HAP-1 (cell line): ENCODE data around the gene TINCR.
A peak's percentile ranks its signal among the peaks of the same experiment; 100 is the strongest.

Experiments used
- DNase-seq, 2 experiments: peaks; one replicate each; pipeline ENCODE4 v3.0.0-alpha.2; 2016 to 2020; ENCODE audit warnings: low spot score in 2 of 2
- H3K27me3 ChIP-seq: fragments of 250-450 bp; sonication (Bioruptor Pico); 2 replicates; pipeline ENCODE4 v1.5.1; 2020; ENCODE audit warnings: low read depth, mild to moderate bottlenecking, moderate library complexity
- H3K36me3 ChIP-seq: fragments of 250-450 bp; sonication (Bioruptor Pico); replicated peaks from 2 replicates; pipeline ENCODE4 v1.5.1; 2020; ENCODE audit warnings: mild to moderate bottlenecking
- H3K4me1 ChIP-seq: fragments of 250-450 bp; sonication (Bioruptor Pico); 2 replicates; pipeline ENCODE4 v1.5.1; 2020; ENCODE audit warnings: mild to moderate bottlenecking
- H3K4me3 ChIP-seq: fragments of 250-450 bp; sonication (Bioruptor Pico); 2 replicates; pipeline ENCODE4 v1.5.1; 2020; ENCODE audit warnings: mild to moderate bottlenecking, moderate library complexity
- H3K9me3 ChIP-seq: fragments of 250-450 bp; sonication (Bioruptor Pico); 2 replicates; pipeline ENCODE4 v1.5.1; 2020; ENCODE audit warnings: mild to moderate bottlenecking, moderate library complexity
- in situ Hi-C: fragments of 300-500 bp; cut with MboI; formaldehyde crosslinking; loops from 3 replicates; pipeline ENCODE4 v1.14.3; 2020; ENCODE audit warnings: low sequenced_read_pairs, inconsistent platforms, mixed read lengths

Gene TINCR

DNA sequence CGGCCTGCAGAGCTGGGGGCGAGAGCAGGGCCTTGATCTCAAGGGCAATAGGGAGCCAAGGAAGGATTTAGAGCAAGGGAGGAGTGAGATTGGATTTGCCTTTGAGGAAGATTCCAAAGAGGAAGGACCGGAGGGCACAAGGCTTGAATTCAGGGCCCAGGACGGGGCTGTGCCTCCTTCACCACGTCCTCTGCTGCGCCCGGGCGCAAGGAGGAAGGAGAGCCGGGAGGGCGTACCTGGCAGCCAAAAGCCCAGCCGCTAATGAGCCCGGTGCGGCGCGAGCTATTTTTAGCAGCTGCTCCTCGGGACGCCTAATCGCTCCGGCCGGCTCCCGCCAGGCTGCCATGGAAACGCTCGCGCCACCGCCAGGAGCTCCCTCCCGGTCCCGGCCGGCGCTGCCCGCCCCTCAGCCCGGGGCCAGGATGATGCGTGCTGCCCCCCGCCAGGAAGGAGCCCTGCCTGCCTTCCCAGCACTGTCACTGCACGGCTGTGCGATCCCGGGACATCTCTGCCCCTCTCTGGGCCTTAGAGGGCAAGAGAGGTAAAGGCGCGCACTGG lies 31.3 kb downstream of the TINCR start:
- H3K4me1 ChIP-seq, result peaks cover 16% of the 10 kb centered on the region
- no peaks in the 10 kb centered on the region for H3K27me3 ChIP-seq
- in situ Hi-C loops, result no loop called here
- H3K9me3 ChIP-seq, result peaks cover 15% of the 10 kb centered on the region
- peak overlapping the region; percentile 18 for H3K4me3 ChIP-seq
- peak; percentile 75 to 88 for DNase-seq
- no peaks in the 10 kb centered on the region for H3K36me3 ChIP-seq

DNA sequence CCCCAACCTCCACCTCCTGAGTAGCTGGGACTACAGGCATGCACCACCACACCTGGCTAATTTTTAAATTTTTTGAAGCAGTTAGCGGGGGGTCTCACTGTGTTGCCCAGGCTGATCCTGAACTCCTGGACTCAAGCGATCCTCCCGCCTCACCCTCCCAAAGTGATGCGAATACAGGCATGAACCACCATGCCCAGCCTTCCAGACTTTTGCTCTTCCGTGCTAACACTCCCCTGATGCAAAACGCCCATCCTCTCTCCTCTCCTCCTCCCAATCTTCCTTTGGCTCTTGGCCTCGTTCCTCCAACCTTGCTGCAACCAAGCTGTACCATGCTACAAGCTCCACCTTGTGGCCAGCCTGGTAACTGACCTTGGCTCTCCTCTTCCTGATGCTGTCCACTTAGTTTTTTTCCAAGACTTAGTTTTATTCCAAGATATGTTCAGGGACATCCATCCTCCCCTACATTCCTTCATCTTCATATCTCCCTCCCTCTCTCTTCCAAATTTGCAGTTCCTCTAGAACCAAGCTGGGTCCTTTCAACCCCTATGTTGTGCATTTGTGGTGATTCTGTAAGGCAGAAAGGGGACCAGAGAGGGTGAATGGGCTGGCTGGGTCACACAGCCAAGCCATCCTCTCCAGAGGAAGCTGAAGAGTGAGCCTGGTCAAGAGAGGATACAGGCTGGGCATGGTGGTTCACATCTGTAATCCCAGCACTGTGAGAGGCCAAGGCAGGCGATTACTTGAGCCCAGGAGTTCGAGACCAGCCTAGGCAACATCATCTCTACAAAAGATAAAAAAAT lies 32.8 kb downstream of the TINCR start:
- Histone ChIP-seq H3K27me3 (no peaks in the 10 kb centered on the region), H3K36me3 (no peaks in the 10 kb centered on the region), H3K4me1 (peaks cover 16% of the 10 kb centered on the region), H3K4me3 (no peak overlapping the region), H3K9me3 (peaks cover 15% of the 10 kb centered on the region)
- in situ Hi-C loops, result no loop called here
- peak in 1 of 2 experiments; percentile 57 for DNase-seq

DNA sequence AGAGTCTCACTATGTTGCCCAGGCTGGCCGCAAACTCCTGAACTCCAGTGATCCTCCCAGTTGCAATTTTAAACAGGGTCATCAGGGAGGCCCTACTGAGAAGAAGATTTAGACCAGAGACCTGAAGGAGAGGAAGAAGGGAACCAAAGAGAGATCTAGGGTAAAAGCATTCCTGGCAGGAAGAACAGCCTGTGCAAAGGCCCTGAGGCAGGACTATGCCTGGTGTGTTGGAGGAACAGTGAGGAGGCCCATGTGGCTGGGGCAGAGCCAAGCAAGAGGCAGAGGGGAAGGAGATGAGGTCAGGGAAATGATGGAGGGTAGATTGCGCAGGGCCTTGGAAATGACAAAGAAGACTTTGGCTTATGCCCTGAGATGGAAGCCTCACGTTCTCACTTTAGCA lies 34.5 kb downstream of the TINCR start:
- no peak for DNase-seq
- peaks cover 15% of the 10 kb centered on the region for H3K9me3 ChIP-seq
- H3K4me3 ChIP-seq, result no peak overlapping the region
- peaks cover 7% of the 10 kb centered on the region; the same call in 1 of the 2 replicates for H3K4me1 ChIP-seq
- no peaks in the 10 kb centered on the region for H3K36me3 ChIP-seq
- in situ Hi-C loops, result no loop called here
- no peaks in the 10 kb centered on the region for H3K27me3 ChIP-seq

DNA sequence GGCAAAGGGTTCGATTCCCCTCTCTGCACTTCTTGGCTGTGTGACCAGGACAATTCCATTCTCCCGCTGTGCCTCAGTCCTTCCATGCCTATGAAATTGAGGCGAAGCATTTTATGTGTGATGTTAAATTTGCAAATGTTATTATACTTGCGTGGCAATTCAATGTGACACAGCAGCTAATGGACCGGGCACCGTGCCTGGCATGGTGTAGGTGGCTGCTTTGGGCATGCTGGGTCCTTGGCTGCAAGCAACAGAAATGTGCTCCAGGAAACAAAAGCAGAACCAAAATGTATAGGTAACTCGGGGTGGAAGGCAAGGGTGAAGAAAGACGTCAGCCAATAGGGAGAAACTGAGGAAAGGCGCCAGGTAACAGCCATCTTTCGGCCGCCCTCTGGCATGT lies 37.1 kb downstream of the TINCR start:
- Histone ChIP-seq H3K4me1 (no peaks in the 10 kb centered on the region), H3K9me3 (peaks cover 13% of the 10 kb centered on the region), H3K27me3 (no peaks in the 10 kb centered on the region), H3K36me3 (no peaks in the 10 kb centered on the region), H3K4me3 (no peak overlapping the region)
- no peak for DNase-seq
- in situ Hi-C loops, result no loop called here

DNA sequence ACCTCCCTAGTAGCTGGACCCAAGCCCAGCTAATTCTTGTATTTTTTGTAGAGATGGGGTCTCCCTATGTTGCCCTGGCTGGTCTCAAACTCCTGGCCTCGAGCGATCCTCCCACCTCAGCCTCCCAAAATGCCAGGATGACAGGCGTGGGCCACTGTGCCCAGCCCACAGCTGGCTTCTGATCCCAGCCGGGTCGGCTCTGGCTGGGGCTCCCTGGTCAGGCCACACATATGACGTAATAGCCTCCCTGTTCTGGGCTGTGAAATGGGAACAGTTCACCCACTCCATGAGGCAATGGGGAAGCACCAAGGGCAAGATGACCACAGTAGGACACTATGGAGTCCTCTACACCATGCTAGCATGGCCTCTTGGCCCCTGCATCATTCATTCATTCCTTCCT lies 41.1 kb downstream of the TINCR start:
- Histone ChIP-seq H3K36me3 (no peaks in the 10 kb centered on the region), H3K9me3 (no peaks in the 10 kb centered on the region), H3K4me3 (no peak overlapping the region), H3K4me1 (no peaks in the 10 kb centered on the region), H3K27me3 (no peaks in the 10 kb centered on the region)
- no peak for DNase-seq
- in situ Hi-C loops, result no loop called here

DNA sequence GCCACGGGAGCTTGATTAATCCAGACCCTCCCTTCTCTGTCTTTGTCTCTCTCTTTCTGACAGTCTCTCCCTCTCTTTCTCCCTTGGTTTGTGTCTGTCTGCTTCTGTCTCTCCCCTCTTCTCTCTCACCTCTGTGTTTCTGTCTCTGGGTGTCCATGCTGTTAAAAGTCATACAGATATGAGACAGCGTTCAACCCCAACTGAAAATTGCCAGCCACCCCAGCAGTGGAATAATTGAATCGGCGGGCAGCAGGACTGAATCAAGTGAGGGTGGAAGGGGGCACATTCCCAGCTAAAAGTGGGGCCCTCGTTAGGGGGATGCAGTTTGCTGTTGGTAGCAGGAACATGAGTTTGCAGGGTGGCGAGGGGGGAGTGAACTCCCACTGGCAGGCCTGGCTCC lies 43.7 kb downstream of the TINCR start:
- no peak for DNase-seq
- in situ Hi-C loops, result no loop called here

DNA sequence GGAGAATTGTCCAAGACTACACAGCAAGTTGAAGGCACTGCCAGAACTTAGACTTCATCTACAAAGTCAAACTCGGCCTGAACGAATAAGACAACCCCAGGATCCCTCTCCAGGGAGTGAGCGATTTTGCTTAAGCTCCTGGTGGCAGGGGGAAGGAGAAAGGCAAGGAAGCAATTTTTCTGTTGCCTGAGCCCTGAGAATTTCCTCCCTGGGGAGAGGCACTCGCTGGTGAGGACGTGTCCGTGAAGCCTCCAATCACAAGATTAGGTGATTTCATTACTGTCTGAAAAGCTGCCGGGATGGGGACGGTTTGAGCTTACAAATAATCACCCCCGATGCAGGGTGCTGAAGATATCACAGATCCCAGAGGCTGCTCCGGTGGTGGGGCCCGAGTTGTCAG lies 45.6 kb downstream of the TINCR start:
- in situ Hi-C loops, result no loop called here
- no peaks in the 10 kb centered on the region for H3K4me1 ChIP-seq
- no peak for DNase-seq

More for the DNA sequence above, 43.7 kb downstream of the TINCR start:
- no peaks in the 10 kb centered on the region for H3K36me3 ChIP-seq
- no peaks in the 10 kb centered on the region for H3K4me1 ChIP-seq
- H3K9me3 ChIP-seq, result peaks cover 4% of the 10 kb centered on the region; the same call in 1 of the 2 replicates
- H3K4me3 ChIP-seq, result no peak overlapping the region
- H3K27me3 ChIP-seq, result no peaks in the 10 kb centered on the region

DNA sequence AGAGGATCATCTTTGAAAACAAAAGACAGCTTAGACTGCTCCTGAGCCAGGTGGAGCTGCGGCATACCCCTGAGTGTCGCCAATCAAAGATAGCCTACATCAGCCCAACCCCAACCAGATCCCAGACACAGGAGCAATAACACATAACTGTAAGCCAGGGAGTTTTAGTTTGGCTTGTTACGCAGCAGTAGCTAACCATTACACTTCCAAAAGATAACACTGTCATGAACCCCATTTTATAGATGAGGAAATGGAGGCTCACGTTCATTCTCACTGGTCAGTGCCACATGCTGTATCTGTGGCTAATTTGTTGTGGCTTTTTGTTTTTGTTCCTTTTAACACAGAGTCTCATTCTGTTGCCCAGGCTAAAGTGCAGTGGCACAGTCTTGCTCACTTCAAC lies 47.3 kb downstream of the TINCR start:
- no peak overlapping the region for H3K4me3 ChIP-seq
- no peak for DNase-seq

More for the DNA sequence above, 45.6 kb downstream of the TINCR start:
- H3K36me3 ChIP-seq, result no peaks in the 10 kb centered on the region
- H3K9me3 ChIP-seq, result peaks cover 4% of the 10 kb centered on the region; the same call in 1 of the 2 replicates
- no peaks in the 10 kb centered on the region for H3K27me3 ChIP-seq
- H3K4me3 ChIP-seq, result no peak overlapping the region

DNA sequence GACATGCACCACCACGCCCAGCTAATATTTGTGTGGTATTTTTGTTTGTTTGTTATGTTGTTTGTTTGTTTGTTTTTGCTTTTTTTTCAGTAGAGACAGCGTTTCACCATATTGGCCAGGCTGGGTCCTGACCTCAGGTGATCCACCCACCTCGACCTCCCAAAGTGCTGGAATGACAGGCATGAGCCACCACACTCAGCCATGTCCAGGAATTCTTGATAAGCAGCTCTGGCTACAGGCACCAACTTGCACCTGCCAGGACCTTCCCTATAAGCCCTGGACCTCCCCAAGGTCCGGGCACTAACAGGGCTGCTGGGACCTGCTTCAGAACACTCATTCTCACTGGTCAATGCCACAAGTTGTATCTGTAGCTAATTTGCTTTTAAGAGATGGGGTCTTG lies 48.7 kb downstream of the TINCR start:
- Histone ChIP-seq H3K36me3 (no peaks in the 10 kb centered on the region), H3K4me1 (no peaks in the 10 kb centered on the region), H3K27me3 (no peaks in the 10 kb centered on the region), H3K9me3 (peaks cover 10% of the 10 kb centered on the region), H3K4me3 (no peak overlapping the region)
- in situ Hi-C loops, result no loop called here
- DNase-seq, result no peak

More for the DNA sequence above, 47.3 kb downstream of the TINCR start:
- H3K36me3 ChIP-seq, result no peaks in the 10 kb centered on the region
- in situ Hi-C loops, result no loop called here
- H3K9me3 ChIP-seq, result peaks cover 10% of the 10 kb centered on the region
- H3K4me1 ChIP-seq, result no peaks in the 10 kb centered on the region
- H3K27me3 ChIP-seq, result no peaks in the 10 kb centered on the region

DNA sequence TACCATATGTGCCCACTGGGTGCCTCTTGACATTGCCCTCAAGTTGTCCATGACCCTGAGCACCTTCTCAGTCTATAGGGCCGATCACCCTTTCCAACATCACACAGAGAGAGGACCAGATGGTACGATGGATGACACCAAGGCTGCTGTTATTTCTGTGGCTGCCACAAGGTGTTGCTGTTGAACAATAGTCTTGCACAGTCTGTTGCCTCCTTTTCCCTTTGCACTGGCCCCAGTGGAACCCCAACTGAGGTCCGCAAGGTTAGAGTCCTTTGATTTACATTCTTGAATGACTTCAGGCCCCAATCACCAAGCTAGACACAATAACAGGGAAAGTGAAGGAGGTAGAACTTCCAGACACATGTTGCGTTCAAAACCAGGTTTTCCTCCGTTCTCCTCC lies 52.0 kb downstream of the TINCR start:
- in situ Hi-C loops, result no loop called here
- no peaks in the 10 kb centered on the region for H3K36me3 ChIP-seq

DNA sequence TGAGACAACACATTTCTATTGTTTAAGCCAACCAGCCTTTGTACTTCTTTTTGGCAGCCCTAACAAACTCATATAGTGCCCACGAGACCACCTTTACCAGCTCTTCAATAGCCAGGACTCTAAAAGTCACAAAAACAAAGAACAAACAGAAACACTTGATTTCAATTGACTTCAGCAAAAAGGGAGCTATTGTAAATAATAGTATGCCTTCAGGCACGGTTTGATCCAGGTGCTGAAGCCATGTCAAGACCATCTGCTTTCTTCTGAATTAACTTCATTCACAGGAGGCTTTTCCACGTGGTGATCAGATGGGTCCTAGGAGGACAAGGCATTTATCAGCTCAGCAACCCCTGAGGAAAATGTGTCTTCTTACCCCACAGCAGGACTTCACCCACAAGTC lies 53.8 kb downstream of the TINCR start:
- H3K27me3 ChIP-seq, result no peaks in the 10 kb centered on the region
- no peak for DNase-seq
- no peaks in the 10 kb centered on the region for H3K4me1 ChIP-seq
- no peak overlapping the region for H3K4me3 ChIP-seq
- peaks cover 6% of the 10 kb centered on the region for H3K9me3 ChIP-seq
- in situ Hi-C loops, result no loop called here
- no peaks in the 10 kb centered on the region for H3K36me3 ChIP-seq

More for the DNA sequence above, 52.0 kb downstream of the TINCR start:
- Histone ChIP-seq H3K4me1 (no peaks in the 10 kb centered on the region), H3K4me3 (no peak overlapping the region), H3K9me3 (peaks cover 10% of the 10 kb centered on the region), H3K27me3 (no peaks in the 10 kb centered on the region)
- no peak for DNase-seq

DNA sequence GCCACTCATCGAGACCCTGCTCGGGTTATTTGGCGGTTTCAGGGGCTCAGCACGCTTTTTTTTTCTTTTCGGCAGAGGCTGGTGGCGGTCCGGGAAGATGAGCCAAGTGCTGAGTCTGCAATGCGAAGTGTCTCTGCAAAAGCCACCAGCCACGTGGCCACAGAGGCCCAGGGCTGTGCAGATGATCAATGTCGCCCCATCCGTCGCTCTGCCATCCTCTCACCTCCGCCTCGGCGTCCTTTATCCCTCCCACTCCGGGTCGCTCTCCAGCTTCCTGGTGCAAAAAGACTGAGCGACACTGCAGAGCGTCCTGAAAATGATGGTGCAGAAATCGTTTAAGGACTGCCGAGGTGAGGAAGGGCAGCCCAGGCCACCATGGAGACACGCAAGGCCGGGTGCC lies 55.0 kb downstream of the TINCR start:
- no peak for DNase-seq
- Histone ChIP-seq H3K4me3 (no peak overlapping the region), H3K36me3 (no peaks in the 10 kb centered on the region), H3K9me3 (peaks cover 6% of the 10 kb centered on the region), H3K27me3 (no peaks in the 10 kb centered on the region), H3K4me1 (no peaks in the 10 kb centered on the region)
- in situ Hi-C loops, result no loop called here
